Measurements from ENCODE around the gene TFPT. TPM values are rescaled to one million over a fixed set of nuclear protein-coding genes. Genes with fewer than 3 reads are reported as not detected.
A peak's percentile ranks its signal among the peaks of the same experiment; 100 is the strongest.

TFPT gene
- total and polyA plus RNA-seq, 9 donors: 2.4 to 18.3 (median 12.8) TPM

DNA sequence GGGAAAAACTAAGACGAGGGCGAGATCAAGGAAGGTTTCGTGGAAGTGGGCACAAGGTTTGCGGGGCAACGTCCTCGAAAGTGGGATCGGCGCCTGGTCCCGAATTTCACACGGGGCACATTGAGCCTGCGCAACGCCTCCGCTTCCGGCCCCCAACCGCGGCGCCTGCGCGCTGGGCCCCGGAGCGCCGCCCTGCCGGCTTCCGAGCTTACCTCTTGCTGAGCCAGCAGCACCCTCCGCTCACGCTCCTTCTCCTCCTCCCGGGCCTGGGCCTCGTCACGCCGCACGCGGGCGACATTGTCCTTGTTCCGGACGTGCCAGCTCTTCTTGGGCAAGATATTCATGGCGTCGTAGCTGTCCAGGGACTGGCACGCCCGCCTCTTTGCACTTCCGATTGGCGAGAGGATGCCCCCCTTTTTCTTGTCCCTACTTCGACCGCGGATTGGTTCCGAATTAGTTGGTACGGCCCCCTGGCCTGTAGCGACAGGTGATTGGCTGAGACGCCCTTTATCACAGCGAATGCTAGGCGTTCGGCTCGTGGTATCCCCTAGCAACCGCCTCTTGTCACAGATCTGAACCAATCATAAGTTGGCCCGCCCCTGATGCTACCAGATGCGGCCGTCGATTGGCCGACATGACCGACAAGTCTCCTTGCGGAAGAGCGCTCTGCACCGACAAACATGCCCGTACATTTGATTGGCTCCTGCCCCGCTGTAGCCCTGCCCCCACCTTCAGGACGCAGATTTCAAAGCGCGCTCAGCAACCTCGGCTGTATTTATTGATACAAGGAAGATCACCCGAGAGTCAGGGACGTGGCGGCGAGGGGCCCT lies 44.1 kb upstream of the TFPT start, which contains the start of gene LENG1:
LENG1 (minus strand) TSS at position 370 of the 830 bp plus-strand sequence; CDS start at position 344, 26 bp downstream.
- no peaks in the 10 kb centered on the region for H3K9me3 ChIP-seq
- intact Hi-C loops (cut with DNase I): loop anchor here in 1 of 4 donors (5.0 kb wide), 1 partner anchor 43 kb away; the partner anchor contains the start of gene RPS9
- peak within 1 kb of the TSS; percentile 86 for H3K4me3 ChIP-seq
- no peaks in the 10 kb centered on the region for H3K27me3 ChIP-seq
- no peak for TF ChIP-seq EP300 (IDR thresholded peaks at IDR 0.05)
- TF ChIP-seq, protein P1, sequence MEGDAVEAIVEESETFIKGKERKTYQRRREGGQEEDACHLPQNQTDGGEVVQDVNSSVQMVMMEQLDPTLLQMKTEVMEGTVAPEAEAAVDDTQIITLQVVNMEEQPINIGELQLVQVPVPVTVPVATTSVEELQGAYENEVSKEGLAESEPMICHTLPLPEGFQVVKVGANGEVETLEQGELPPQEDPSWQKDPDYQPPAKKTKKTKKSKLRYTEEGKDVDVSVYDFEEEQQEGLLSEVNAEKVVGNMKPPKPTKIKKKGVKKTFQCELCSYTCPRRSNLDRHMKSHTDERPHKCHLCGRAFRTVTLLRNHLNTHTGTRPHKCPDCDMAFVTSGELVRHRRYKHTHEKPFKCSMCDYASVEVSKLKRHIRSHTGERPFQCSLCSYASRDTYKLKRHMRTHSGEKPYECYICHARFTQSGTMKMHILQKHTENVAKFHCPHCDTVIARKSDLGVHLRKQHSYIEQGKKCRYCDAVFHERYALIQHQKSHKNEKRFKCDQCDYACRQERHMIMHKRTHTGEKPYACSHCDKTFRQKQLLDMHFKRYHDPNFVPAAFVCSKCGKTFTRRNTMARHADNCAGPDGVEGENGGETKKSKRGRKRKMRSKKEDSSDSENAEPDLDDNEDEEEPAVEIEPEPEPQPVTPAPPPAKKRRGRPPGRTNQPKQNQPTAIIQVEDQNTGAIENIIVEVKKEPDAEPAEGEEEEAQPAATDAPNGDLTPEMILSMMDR (IDR thresholded peaks at IDR 0.05): peak in 2 of 3 donors; percentile 67 to 69
- peak; percentile 83 for TF ChIP-seq POLR2A (IDR thresholded peaks at IDR 0.05)
- WGBS, 3 donors: 0% methylated on average over 71 to 72 of the region's 72 CpGs
- peaks cover 9% of the 10 kb centered on the region for H3K4me1 ChIP-seq (ENCODE audit: insufficient read depth)
- H3K27ac ChIP-seq: peak within 1 kb of the TSS; percentile 55 to 93
- no peaks in the 10 kb centered on the region for H3K36me3 ChIP-seq
- DNase-seq: peak; percentile 99 to 100 (median 99)

DNA sequence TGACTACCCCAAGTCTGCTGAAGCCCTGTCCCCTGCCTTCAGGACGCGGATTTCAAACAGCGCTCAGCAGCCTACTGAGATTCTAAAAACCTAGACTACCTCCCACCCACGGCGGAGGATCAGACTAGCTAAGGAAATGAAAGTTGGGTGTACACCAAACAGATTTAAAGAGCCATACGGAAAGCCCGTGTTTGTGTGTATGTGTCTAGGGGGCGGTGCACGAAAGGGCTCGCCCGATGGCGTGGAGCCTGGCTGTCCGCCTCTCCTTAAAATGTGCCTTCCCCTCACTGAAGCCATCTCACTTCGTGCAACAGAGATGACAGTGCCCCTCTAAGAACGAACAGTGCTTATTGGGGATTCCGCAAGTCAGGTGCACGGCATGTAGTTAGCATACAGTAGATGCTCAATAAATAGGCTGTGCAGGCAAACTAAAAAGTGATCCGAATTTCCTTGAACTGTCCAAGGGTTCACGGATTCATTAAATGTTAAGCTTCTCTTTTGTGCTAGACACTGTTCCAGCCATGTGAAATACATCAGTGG lies 43.4 kb upstream of the TFPT start:
- Histone ChIP-seq H3K27ac (peak overlapping the region in 1 of 2 donors; percentile 93), H3K4me3 (peak overlapping the region; percentile 86), H3K27me3 (no peaks in the 10 kb centered on the region), H3K36me3 (no peaks in the 10 kb centered on the region), H3K4me1 (ENCODE audit: insufficient read depth) (peaks cover 9% of the 10 kb centered on the region), H3K9me3 (no peaks in the 10 kb centered on the region)
- DNase-seq: no peak
- TF ChIP-seq, protein P1 (IDR thresholded peaks at IDR 0.05): no peak
- TF ChIP-seq POLR2A (IDR thresholded peaks at IDR 0.05) (no peak), EP300 (IDR thresholded peaks at IDR 0.05) (no peak)
- WGBS, 3 donors: 3 to 9% (median 7%) methylated on average over 19 of the region's 19 CpGs
- intact Hi-C loops (cut with DNase I): no loop called here

DNA sequence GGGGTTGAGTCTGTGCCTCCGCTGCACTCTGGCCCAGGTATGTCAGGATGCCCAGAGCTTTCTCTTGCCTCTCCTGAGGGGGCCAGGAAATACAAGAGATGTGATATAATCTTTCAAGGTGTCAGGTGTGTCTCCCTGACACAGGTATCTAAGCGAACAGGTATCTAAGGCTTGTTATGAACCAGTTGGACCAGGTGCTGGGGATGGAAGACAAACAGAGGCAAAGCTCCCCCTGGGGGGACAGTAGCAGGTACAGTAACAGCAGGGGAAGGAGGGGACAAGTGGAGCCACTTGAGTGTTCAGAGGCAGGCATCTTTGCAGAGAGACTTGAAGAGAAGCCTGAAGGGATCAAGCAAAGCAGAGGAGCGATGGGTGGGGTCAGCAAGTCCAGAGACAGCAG lies 41.5 kb upstream of the TFPT start:
- no peak overlapping the region for H3K4me3 ChIP-seq
- no peaks in the 10 kb centered on the region for H3K36me3 ChIP-seq
- no peaks in the 10 kb centered on the region for H3K9me3 ChIP-seq
- intact Hi-C loops (cut with DNase I): no loop called here
- peaks cover 4% of the 10 kb centered on the region for H3K4me1 ChIP-seq (ENCODE audit: insufficient read depth)
- H3K27ac ChIP-seq: no peak overlapping the region
- TF ChIP-seq, protein P1 (IDR thresholded peaks at IDR 0.05): no peak
- 92 to 96% (median 93%) methylated on average over 3 of the region's 3 CpGs for whole genome bisulfite sequencing, 3 donors
- H3K27me3 ChIP-seq: no peaks in the 10 kb centered on the region
- no peak for DNase-seq

DNA sequence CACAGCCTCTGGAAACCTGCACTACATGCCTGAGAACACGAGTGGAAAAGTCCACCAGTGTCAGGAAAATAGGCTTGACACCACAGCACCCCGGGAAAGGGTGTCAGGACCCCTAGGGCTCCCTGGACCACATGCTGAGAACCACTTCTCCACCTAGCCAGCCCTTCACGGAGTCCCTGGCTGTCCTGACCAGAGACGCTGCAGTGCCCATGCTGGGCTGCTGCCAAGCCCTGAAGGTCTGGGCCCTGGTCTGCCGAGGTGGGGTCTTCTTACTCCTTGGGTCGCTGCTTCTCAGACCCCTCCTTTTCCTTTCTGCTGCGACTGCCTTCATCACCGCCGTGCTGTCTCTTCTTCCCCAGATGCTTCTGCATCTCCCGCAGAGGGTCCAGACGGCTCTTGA lies 41.0 kb upstream of the TFPT start:
- 66 to 70% (median 69%) methylated on average over 11 of the region's 11 CpGs for WGBS, 3 donors
- intact Hi-C loops (cut with DNase I): no loop called here
- Histone ChIP-seq H3K27me3 (no peaks in the 10 kb centered on the region), H3K4me3 (no peak overlapping the region), H3K9me3 (no peaks in the 10 kb centered on the region), H3K36me3 (no peaks in the 10 kb centered on the region), H3K4me1 (ENCODE audit: insufficient read depth) (peaks cover 2% of the 10 kb centered on the region), H3K27ac (no peak overlapping the region)
- no peak for TF ChIP-seq EP300 (IDR thresholded peaks at IDR 0.05)
- TF ChIP-seq, protein P1 (IDR thresholded peaks at IDR 0.05): no peak
- TF ChIP-seq POLR2A (IDR thresholded peaks at IDR 0.05): no peak
- no peak for DNase-seq

Measured in ovary (tissue), 9 donors.